Activated CD4-positive, alpha-beta T cell treated with anti-CD3 and anti-CD28 coated beads, Interleukin-2, amount 50 U/mL, for 48 hours (primary cell): Measurements from ENCODE around the gene DOK6.
"Not testable (repeated sequence)": the region's sequence is repeated elsewhere in the genome, so short reads cannot be mapped to it uniquely, and the experiment has no call there.

Source experiments
- DNase-seq, 2 experiments: peaks; one replicate each; pipeline ENCODE4 v3.0.0-alpha.2; 2020

Gene DOK6

DNA sequence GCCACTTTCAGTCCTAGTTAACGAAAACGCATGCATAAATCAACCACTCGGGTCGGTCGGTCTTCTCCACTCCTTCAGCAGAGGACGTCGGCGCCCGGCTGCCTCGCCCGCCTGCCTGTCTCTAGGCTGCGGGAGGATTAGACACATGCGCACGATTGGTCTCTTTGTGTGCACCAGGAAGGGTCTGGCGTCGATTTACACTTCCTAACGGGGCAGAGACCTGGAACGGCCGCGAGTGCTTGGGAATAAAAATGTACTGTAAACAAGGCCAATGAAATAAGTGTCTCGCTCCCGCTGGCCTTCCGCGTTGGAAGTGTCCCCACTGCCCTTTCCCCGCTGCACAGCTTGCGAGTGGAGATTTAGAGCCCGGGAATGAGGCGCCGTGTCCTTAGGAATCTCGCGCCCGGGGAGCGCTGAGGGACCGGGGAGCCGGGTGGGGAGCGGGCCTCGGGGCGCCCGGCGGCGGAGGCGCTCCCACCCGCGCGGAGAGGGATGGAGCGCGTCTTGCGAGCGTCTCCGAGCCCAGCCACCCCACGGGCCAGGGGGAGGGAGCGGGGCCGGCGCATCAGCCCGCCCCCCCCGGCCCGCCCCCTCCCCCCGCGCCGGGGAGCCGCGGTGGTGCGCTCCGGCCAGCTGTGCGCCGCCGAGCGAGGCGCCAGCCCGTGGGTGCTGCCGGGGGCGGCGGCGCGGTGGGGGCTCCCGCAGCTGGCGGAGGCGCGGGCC lies at the start of gene DOK6:
DOK6 (plus strand) TSS at position 636 of the 723 bp plus-strand sequence.
- DNase-seq, result peak in 1 of 2 experiments; percentile 20

DNA sequence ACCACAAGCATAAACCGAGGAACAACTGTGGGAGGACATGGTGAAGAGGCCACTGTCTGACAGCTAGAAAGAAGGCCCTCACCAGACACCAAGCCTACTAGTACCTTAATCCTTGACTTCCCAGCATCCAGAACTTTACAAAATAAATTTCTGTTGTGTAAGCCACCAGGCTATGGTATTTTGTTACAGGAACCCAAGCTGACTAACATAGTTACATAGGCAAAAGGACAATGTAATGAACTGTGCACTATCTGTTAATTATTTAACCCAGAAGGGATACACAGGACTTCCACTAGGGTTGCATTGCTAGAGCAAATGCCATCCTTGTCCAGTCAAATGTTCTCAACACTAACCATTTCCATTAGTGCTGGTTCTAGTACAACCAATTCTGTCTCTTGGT lies 47.7 kb upstream of the DOK6 start:
- DNase-seq, result no peak

DNA sequence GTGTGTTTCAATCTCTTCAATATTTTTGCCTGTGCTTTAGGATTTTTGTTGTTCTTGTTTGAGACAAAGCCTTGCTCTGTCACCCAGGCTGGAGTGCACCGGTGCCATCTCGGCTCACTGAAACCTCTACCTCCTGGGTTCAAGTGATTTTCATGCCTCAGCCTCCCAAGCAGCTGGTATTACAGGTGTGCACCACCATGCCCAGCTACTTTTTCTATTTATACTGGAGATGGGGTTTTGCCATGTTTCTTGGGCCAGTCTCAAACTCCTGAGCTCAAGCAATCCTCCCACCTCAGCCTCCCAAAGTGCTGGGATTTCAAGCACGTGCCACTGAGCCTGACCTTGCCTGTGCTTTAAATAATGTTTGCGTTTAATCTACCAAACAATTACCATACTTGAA lies 43.1 kb upstream of the DOK6 start:
- DNase-seq, result no peak

DNA sequence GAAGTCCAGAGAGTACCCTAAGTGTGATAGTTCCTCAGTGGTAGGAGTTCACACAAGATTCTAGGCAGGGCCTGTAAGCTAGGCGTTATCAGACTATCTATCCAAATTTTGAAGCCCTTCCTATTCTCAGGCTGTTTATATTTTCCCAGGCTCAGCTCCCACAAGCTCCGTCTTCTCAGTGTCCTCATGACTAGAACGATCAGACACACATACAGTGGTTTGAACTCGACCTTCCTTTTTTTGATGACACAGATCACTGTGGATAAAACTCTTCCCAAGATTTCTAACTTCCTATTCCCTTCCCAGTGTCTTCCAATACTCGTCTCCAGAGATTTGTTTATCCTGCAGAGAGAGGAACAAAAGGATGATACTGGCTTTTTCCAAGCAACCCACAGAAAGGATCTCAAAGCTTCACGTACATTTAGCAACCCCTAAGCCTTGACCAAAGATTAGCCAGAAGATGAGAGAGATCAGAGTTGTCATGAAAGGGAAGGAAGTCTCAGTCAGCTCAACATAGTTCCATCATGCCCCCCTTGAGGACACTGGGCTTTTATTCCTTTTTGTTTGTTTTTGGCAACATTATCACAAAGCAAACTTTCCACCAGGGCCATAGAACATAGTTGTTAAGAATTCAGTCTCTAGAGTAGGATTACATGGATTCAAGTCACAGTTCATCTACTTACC lies 42.3 kb upstream of the DOK6 start:
- DNase-seq, result no peak

DNA sequence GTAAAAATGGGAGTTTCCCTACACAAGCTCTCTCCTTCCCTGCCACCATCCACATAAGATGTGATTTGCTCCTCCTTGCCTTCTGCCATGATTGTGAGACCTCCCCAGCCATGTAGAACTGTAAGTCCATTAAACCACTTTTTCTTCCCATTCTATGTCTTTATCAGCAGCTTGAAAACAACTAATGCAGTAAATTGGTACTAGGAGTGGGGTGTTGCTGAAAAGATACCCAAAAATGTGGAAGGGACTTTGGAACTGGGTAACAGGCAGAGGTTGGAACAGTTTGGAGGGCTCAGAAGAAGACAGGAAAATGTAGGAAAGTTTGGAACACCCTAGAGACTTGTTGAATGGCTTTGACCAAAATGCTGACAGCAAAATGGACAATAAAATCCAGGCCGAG lies 40.9 kb upstream of the DOK6 start:
- not testable (repeated sequence) for DNase-seq

DNA sequence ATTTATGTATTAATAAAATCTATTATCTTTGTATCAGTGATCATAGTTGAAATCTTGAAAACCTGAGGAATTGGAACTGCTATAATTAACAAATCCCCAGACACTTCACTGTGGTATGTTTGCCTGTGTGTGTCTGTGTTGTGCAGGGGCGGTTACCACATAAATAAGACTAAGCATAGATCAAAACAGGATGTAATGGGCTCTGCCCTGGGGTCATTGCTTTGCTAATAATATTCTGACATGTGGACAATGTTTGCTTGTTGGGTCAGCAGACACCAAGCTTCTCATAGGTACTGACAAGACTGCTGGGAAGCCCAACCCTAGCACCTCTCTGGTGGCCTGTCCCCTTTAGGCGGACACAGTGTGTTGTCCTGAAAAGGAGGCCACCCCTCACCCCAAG lies 35.8 kb upstream of the DOK6 start:
- DNase-seq, result no peak

DNA sequence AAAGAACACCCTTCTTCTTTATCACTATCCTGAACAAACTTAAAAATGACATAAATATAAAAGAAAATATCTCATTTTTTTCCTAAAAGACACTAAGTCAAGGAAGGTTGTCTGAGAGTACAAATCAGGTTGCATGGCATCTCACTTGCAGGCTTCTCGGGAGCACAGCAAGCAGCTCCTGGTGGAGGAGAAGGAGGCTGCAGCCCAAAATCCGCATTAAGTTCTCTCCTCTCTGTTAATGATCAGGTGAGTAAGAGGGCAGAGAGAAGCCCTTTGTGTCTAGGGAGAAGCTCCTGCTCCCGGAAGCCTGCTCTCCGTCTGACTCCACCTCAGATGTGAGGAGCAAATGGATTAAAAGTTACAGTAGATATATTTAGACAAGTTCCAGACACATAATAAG lies 35.0 kb upstream of the DOK6 start:
- DNase-seq, result no peak

DNA sequence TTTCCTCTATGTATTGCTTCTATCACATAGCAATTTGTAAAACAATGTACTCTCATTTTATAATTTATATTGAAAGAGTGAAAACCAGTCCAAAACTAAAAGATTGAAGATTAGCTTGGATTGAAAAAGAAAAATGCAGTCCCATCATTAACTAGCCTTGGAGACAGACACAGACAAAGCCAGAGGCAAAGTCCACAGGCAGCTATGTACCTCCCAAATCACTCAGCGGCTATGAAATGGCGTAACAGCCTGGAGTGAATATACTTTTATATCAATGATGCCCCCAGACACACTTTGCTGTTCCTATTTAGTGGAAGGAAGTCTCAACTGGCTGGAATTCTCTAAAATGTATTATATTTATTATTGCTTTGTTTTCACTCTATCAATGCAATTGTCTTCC lies 33.6 kb upstream of the DOK6 start:
- no peak for DNase-seq

DNA sequence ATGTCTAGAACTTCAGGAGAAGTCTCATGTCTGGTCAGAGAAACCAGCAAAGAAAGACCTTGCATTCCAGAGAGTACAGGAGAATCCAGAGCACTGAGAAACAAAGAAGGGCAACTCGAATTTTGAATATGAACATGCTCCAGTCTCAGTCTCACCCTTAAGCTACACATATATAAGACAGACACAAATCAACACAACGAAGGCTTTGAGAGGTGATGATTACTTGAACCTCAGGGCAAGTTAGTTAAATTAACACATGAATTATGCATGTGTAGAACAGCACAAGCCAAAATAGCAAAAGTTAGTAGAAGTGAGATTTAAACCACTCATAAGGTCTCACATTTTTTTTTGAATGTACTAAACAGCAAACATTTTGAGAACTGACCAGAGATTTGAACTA lies 29.0 kb upstream of the DOK6 start:
- DNase-seq, result no peak

DNA sequence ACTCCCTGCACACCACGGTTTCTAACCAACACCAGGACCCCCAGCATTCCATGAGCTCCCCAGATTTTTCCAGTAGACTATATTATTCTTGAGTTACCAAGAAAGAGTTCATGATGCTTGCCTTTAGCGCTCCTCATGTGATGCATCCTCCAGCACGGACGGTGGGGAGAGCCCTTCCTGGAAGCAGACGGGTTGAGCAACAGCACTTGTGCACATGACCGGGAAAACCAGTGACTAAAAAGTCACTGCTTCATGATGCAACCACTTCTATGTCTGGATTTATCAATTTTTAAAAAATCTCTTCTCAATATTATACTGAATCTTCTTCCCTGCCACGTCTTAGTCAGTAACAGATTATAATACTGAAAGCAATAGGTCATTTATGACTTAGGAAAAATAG lies 20.4 kb upstream of the DOK6 start:
- DNase-seq, result no peak

DNA sequence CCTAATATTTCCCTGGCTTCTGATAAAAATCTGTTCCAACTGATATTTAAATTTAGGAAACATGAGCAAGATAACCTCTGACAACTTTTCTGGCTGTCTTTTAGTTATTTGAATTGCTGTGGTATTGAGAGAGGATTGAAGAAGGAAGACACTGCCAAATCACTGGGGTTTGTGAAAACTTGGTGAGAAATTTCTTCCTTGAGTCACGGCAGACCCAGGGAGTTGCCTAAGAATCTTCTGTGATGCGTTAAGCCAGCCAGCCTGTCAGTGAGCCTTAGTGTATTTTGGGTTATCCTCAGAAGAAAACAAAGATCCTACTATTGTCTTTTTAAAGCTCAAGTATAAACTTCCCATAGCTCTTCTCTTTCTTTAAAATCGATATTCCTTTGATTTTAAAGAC lies 17.5 kb upstream of the DOK6 start:
- no peak for DNase-seq

DNA sequence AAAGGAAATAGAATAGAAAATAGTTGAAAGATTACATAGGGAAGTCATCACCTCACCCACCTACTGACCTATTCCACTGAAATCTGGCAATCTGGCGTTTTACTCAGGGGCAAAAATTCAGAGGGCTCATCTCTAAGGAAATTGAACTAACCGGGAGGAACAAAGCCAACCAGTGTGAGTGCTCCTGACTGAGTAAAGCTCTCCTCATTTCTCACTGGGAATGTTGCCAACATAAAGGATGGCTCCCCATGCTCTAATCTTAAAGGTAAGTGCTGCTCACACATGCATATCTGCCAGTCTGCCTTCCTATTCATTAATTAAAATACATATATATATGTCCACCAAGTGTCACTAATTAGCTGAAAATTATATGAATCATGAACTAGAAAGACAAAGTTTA lies 13.5 kb upstream of the DOK6 start:
- DNase-seq, result no peak

DNA sequence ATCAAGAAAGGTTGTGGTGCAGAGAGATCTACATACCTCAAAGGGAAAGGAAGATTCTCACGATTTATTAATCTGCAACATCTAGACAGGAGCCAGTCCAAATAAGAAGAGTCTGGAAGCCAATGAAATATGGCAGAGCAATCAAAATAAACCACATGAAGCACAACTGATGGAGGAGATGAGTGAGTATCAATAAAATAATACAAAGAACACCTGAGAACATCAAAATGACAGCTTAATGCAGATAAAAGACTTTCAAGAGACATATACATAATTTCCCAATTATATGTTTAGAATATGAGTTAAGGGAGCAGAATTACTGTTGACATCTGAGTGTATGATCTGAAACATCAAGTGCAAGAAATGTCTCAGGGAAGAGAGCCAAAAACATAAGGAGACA lies 12.5 kb upstream of the DOK6 start:
- DNase-seq, result no peak

DNA sequence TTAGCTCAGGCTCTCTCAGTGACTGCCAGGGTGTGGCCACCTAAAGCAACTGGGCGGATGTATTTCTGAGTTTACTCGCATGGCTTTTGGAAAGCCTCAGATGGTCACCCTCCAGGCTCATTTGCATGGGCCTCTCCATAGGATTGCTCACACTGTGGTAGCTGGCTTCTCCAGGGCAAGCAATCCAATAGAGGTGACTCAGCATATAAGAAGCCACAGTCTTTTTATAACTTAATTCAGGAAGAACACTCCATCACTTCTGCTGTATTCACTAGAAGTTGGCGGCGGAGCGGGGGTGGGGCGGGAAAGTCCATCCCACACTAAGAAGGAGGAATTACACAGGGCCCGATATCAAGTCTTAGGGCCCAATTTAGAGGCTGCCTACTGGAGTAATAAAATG lies 3.6 kb upstream of the DOK6 start:
- DNase-seq, result no peak

DNA sequence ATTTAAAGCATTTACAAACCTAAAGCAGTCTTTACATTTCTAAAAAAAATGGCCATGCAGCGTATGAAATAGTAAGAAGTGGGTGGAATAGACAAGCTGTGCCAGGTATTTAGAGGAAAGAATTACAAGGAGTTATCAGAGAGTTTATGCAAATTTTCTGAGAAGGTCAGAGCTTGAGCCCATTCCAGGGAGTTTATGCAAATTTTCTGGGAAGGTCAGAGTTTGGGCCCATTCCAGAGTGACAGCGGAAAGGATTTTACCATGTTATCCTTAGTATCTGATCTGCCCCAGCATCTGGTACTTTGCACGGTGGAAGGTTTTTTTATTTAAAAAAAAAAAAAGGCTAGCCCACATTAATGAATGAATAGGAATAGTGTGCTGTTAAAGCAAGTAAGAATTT lies 1.4 kb upstream of the DOK6 start:
- DNase-seq, result no peak

DNA sequence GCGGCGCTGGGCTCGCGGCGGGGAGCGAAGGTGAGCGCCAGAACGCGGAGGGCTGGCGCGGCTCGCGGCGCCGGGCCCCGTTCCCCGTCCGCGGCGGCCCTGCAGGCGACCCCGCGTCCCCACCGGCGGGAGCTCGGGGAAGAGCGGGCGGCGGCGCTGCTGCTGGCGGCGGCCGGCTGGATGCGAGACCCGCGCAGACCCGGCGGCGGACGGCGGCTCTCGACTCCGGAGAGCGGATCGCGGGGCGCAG lies 213 bp downstream of the DOK6 start:
- no peak for DNase-seq

DNA sequence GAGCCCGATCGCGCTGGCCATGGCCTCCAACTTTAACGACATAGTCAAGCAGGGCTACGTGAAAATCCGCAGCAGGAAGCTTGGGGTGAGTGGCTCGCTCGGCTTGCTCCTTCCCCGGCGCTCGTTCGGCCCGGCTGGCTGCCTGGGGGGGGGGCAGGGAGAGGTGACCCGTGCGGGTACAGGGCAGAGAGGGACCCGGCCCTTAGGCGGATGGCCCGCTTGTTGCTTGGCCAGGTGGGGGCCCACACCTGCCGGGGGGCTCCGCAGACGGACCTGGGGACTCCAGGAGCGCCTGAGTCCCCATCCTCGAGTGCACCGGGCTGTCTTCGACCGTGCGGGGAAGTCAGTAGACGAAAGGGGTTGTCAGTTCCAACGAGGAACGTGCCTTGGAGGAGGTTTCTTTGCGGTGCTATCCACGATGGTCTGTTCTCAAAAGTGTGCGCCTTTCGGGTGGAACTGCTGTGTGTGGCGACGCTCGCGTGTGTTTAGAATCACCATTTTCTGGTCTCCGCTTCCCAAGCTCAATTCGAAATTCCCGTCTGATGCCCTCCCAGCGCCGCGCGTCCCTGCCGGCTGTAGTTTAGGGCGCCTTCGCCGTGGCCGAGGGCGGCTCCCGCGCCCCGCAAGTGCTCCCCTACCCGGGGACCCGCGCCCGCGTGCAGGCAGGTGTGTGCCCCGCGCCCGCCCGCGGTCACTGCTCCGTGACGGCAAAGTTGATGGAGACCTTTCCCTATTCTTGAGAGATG lies 711 bp downstream of the DOK6 start:
- peak in 1 of 2 experiments; percentile 8 for DNase-seq

DNA sequence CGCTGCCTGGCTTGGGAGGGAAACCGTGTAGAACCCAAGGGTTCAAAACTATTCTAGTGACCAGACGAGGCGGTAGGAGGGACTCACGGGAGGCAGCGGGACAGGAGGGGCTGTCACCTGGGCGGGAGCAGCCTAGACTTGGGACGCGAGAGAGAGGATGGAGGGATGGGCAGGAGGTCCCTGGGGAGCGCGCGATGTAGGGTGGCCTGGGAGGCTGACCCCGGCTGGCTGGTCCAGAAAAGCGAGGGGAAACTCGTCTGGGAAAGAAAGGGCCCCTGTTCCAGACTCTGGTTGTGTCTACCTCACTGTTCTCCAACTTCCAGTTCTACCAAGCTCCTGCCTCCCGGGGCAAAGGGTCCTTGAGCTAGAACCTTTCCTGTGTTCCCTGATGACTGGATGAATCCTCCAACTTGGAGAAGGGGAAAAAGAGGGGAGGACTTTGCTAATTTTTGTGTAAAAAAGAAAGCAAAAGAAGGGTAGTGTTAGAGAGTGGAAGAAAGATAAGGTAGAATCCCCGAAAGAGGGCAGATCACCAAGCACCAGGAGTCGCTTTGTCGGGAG lies 1.4 kb downstream of the DOK6 start:
- no peak for DNase-seq

DNA sequence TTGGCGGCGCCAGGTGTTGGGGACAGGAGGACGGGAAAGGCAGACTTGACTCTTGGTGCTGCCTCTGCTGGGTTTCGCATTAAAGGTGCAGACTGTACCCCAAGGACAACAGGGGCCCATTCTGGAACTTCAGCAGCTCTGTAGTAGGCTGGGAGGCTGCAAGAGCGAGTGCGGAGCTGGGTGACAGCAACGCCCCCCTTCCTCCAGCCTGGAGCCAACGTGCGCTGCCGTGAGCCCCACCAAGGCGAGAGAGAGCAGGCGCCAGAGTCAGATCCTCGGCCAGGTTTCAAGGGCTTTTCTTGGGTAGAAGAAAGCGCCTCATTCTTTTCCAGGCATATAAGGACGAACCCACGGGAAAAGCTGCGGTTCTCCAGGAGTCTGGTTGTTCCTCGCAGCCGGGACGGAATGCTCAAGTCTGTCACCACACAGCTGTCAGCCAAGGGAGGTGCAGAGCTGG lies 1.9 kb downstream of the DOK6 start:
- no peak for DNase-seq

DNA sequence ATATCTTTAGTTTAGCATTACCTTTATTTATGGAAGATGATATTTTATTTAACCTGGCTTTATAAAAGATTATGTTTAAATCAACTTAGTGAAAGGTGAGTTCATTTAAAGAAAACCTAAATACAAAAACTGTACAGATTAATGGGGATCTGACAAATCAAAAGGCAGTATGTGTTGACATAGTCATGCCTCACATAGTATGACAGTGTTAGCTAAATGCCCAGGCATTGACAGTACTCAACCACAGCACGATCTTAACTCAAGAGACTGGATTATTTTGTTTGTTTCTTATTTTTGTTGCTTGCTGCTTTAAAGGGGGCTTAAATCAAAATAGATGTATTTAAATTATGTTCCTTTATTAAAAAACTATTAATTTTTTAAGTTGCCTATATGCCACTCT lies 7.8 kb downstream of the DOK6 start:
- no peak for DNase-seq

DNA sequence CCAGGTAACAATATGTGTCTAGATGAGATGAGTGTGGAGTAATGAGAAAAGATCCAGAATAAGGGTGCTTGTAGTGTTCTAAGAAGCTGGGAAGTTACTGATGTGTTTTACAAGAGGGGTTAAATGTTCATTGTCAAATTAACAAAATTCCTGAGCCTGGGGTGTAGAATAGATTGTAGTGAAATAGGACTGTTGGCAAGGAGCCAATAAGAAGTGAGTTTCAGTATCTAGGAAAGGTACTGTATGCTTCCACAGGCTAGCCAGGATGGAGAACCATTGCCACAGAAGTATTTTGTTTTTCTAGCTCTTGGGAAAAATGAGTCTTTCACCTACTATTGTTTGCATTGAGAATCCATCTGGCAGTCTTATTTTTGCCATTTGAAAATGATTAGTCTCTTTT lies 10.5 kb downstream of the DOK6 start:
- no peak for DNase-seq

DNA sequence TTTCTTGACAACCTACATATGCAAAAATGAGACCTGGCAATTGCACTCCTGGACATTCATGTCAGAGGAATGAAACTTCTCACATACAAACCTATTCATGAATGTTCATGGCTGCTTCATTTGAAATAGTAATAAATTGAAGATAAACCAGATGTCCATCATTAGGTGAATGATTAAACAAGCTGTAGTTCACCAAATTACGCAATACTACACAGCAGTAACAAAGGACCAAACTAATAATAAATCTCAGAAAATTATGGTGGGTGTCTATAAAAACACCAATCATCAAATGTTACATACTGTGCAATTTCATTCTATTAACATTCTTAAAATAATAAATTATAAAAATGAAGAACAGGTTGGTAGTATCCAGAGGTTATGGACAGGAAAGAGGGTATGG lies 13.5 kb downstream of the DOK6 start:
- no peak for DNase-seq

DNA sequence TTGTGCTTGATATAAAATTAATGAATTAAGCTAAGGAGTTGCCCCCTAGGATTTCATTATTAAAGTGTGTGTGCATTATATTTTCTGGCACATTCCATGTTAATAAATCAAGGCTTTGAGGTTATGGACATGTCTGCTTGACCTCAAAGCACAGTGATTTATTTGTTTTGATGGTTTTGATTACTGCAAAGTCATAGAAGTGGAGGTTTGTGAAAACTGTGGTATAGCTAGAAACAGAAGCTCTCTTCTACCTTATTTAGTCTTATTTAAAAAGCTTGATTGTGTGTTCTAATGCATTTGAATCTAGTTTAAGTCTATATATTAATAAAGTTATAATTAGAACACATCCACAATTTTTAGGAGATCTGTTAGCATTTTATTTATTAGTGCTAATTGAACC lies 32.2 kb downstream of the DOK6 start:
- DNase-seq, result no peak

DNA sequence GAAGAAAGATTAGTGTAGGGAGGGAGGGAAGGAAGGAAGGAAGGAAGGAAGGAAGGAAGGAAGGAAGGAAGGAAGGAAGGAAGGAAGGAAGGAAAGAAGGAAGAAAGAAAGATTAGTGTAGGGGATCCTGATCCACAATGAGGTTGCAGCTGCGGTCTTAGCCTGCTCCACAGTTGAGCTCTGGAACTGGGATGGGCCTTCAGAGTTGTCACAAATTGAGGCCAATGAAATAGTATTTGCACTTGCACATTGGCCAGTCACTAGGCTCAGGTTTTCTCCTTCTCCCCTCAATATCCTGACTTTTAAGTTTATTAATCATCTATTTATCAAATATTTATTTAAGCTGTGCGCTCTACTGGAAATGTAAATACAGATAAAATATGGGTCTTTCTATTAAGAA lies 34.3 kb downstream of the DOK6 start:
- no peak for DNase-seq
